SK-N-SH (cell line): ENCODE results near the gene CUX1. TPM values are rescaled to one million over a fixed set of nuclear protein-coding genes. Genes with fewer than 3 reads are reported as not detected.

Experiments
- CTCF ChIA-PET: fragments of 300-600, 350-600 bp; formaldehyde crosslinking; extraction: SDS; loops from one replicate; lab custom pipeline; 2021; lab: Yijun Ruan, JAX
- POLR2A ChIA-PET: fragments of 350-600 bp; sonication (Branson Sonifier 250); formaldehyde crosslinking; extraction: SDS; loops from one replicate; lab custom pipeline; 2020; ENCODE audit warnings: antibody characterized with exemption, inconsistent platforms; lab: Yijun Ruan, JAX
- DNase-seq: peaks from one replicate; pipeline ENCODE4 v3.0.0; 2012
- H2AFZ ChIP-seq: fragments of 200-600 bp; sonication (generic); 2 replicates; pipeline ENCODE4 v1.8.1; 2016; ENCODE audit warnings: antibody characterized with exemption, mild to moderate bottlenecking, low read depth
- H3F3A ChIP-seq: fragments of 200-600 bp; sonication (generic); replicated peaks from 2 replicates; pipeline ENCODE3; 2016; ENCODE audit warnings: antibody characterized with exemption, mild to moderate bottlenecking; ENCODE audit not compliant: insufficient read depth
- H3K27ac ChIP-seq, 2 experiments: fragments of 200-500 bp in 1 of 2; fragments of 200-600 bp in 1 of 2; sonication (Bioruptor generic) in 1 of 2; sonication (generic), shearing (Covaris generic) in 1 of 2; 2 replicates each; pipeline versions ENCODE4 v1.5.1 to v1.6.1; 2014 to 2016; ENCODE audit warnings: low read depth in 2 of 2, inconsistent platforms in 1 of 2, low read length in 1 of 2, mild to moderate bottlenecking in 1 of 2, mixed read lengths in 1 of 2
- H3K27me3 ChIP-seq: fragments of 200-600 bp; sonication (generic), shearing (Covaris generic); 2 replicates; pipeline ENCODE4 v1.6.1; 2016; ENCODE audit warnings: mixed run types; ENCODE audit not compliant: insufficient read depth
- H3K36me3 ChIP-seq, 2 experiments: fragments of 200-500 bp in 1 of 2; fragments of 200-600 bp in 1 of 2; sonication (Bioruptor generic) in 1 of 2; sonication (generic) in 1 of 2; replicated peaks in 1 of 2; 2 replicates each; pipeline versions ENCODE3 to v1.5.1; 2014 to 2016; ENCODE audit warnings: low read length in 1 of 2, mild to moderate bottlenecking in 1 of 2; ENCODE audit not compliant: insufficient read depth in 2 of 2, control insufficient read depth in 1 of 2
- H3K4me1 ChIP-seq, 2 experiments: fragments of 200-500 bp in 1 of 2; fragments of 200-600 bp in 1 of 2; sonication (Bioruptor generic) in 1 of 2; sonication (generic), shearing (Covaris generic) in 1 of 2; 2 replicates each; pipeline versions ENCODE4 v1.5.1 to v1.6.1; 2014 to 2016; ENCODE audit warnings: low read depth in 1 of 2, low read length in 1 of 2, mixed run types in 1 of 2; ENCODE audit not compliant: insufficient read depth in 2 of 2, control insufficient read depth in 1 of 2
- H3K4me2 ChIP-seq: fragments of 200-600 bp; sonication (generic), shearing (Covaris generic); 2 replicates; pipeline ENCODE4 v1.6.1; 2017; ENCODE audit warnings: mixed run types
- H3K4me3 ChIP-seq, 2 experiments: fragments of 200-500 bp in 1 of 2; fragments of 200-600 bp in 1 of 2; sonication (Bioruptor generic) in 1 of 2; sonication (generic), shearing (Covaris generic) in 1 of 2; 2 replicates each; pipeline versions ENCODE4 v1.5.1 to v1.8.1; 2014 to 2016; ENCODE audit warnings: low read depth in 2 of 2, inconsistent platforms in 1 of 2, low read length in 1 of 2, mild to moderate bottlenecking in 1 of 2, mixed read lengths in 1 of 2, moderate library complexity in 1 of 2
- H3K79me2 ChIP-seq: fragments of 200-600 bp; sonication (generic); 2 replicates; pipeline ENCODE4 v1.8.1; 2017; ENCODE audit warnings: mild to moderate bottlenecking; ENCODE audit not compliant: insufficient read depth
- H3K9ac ChIP-seq: fragments of 200-600 bp; sonication (generic); 2 replicates; pipeline ENCODE4 v1.6.1; 2017; ENCODE audit warnings: mixed run types
- H3K9me2 ChIP-seq: fragments of 200-600 bp; sonication (generic); 2 replicates; pipeline ENCODE4 v1.6.1; 2017; ENCODE audit warnings: mixed run types
- H3K9me3 ChIP-seq: fragments of 200-600 bp; sonication (generic); 2 replicates; pipeline ENCODE4 v1.6.1; 2017; ENCODE audit warnings: mixed run types, mild to moderate bottlenecking, moderate library complexity
- H4K20me1 ChIP-seq: fragments of 200-600 bp; sonication (generic); 2 replicates; pipeline ENCODE4 v1.6.1; 2017; ENCODE audit warnings: mild to moderate bottlenecking, mixed run types; ENCODE audit not compliant: insufficient read depth
- CTCF ChIP-seq: fragments of 200-600 bp; sonication (generic); IDR thresholded peaks from 2 replicates; pipeline ENCODE4 v1.6.1; 2017; ENCODE audit warnings: antibody characterized with exemption, mild to moderate bottlenecking, moderate library complexity
- EZH2phosphoT487 ChIP-seq: fragments of 200-600 bp; sonication (generic); IDR thresholded peaks from 2 replicates; pipeline ENCODE4 v1.6.1; 2017; ENCODE audit warnings: low read depth, mixed run types, mild to moderate bottlenecking, antibody characterized with exemption, moderate library complexity, borderline replicate concordance
- IRF3 ChIP-seq: fragments of 150-350 bp; IDR thresholded peaks from 2 replicates; pipeline ENCODE4 v1.6.1; 2016; ENCODE audit warnings: mild to moderate bottlenecking, low read depth, low read length
- JUND ChIP-seq: IDR thresholded peaks from 2 replicates; pipeline ENCODE4 v1.4.0; 2012
- MAX ChIP-seq: IDR thresholded peaks from 2 replicates; pipeline ENCODE4 v1.4.0; 2012; ENCODE audit warnings: low read depth
- MEF2A ChIP-seq: IDR thresholded peaks from 2 replicates; pipeline ENCODE4 v1.4.0; 2012; ENCODE audit warnings: low read depth, borderline replicate concordance
- NFIC ChIP-seq: IDR thresholded peaks from 2 replicates; pipeline ENCODE4 v1.4.0; 2012; ENCODE audit warnings: borderline replicate concordance
- POLR2AphosphoS5 ChIP-seq: IDR thresholded peaks from 2 replicates; pipeline ENCODE4 v1.6.1; 2012; ENCODE audit warnings: low read depth, low read length
- RCOR1 ChIP-seq: fragments of 150-350 bp; IDR thresholded peaks from 2 replicates; pipeline ENCODE4 v1.6.1; 2017; ENCODE audit warnings: antibody characterized with exemption, low read length
- RFX5 ChIP-seq: IDR thresholded peaks from 2 replicates; pipeline ENCODE4 v1.6.1; 2012; ENCODE audit warnings: mild to moderate bottlenecking, improper control_type of control experiment, low read length
- SIN3A ChIP-seq: IDR thresholded peaks from 2 replicates; pipeline ENCODE4 v1.6.1; 2012; ENCODE audit warnings: low read depth, mild to moderate bottlenecking, low read length, moderate library complexity, borderline replicate concordance
- TCF12 ChIP-seq: IDR thresholded peaks from 2 replicates; pipeline ENCODE4 v1.4.0; 2012
- USF1 ChIP-seq: IDR thresholded peaks from 2 replicates; pipeline ENCODE4 v1.4.0; 2012; ENCODE audit warnings: low read depth, borderline replicate concordance
- USF2 ChIP-seq: fragments of 150-350 bp; IDR thresholded peaks from 2 replicates; pipeline ENCODE4 v1.6.1; 2017; ENCODE audit warnings: antibody characterized with exemption, low read length, low read depth, borderline replicate concordance
- ZBTB33 ChIP-seq: IDR thresholded peaks from 2 replicates; pipeline ENCODE4 v1.4.0; 2012; ENCODE audit warnings: low read depth, borderline replicate concordance
- WGBS: methylation state at CpG from one replicate; pipeline ENCODE4 v1.1.6; 2017; ENCODE audit warnings: low lambda C conversion rate; 5-methylcytosine and 5-hydroxymethylcytosine counted together
- polyA plus RNA-seq, 3 experiments: library from polyadenylated mRNA; depleted of rRNA; stranded (reverse); fragments of >200 nt; gene quantifications; 2 replicates each; pipeline ENCODE4 v1.2.3, GENCODE V29; 2012

The CUX1 gene
- polyA plus RNA-seq, 1 of the 3 experiments (the other 2 are of a cell fraction): 68.6 TPM

- ChIA-PET POLR2A (no interaction called here), CTCF (interaction anchor here (0.8 to 1.5 kb wide), 4 partner anchors 10 to 59 kb away, joined by 3 to 4 read pairs (median 4); no protein-coding TSS in a partner anchor)
- Histone ChIP-seq H3K4me1 (peaks cover 0 to 8% of the 10 kb centered on the region in 2 experiments; a peak in 1 of 4 replicates), H3K27ac (no peak overlapping the region), H3F3A (no peaks in the 10 kb centered on the region), H3K4me3 (no peak overlapping the region), H3K9me3 (no peaks in the 10 kb centered on the region), H3K9me2 (no peaks in the 10 kb centered on the region), H3K27me3 (no peaks in the 10 kb centered on the region), H4K20me1 (no peaks in the 10 kb centered on the region), H2AFZ (no peak overlapping the region), H3K79me2 (no peaks in the 10 kb centered on the region), H3K36me3 (peaks cover 7 to 26% of the 10 kb centered on the region in 2 experiments), H3K9ac (no peak overlapping the region), H3K4me2 (no peak overlapping the region)
- no peak for DNase-seq
- TF ChIP-seq IRF3: no peak
- no peak for TF ChIP-seq SIN3A
- no peak for TF ChIP-seq TCF12
- no peak for TF ChIP-seq RFX5
- no peak for TF ChIP-seq MAX
- no peak for TF ChIP-seq EZH2phosphoT487
- TF ChIP-seq ZBTB33: no peak
- no peak for TF ChIP-seq POLR2AphosphoS5
- TF ChIP-seq MEF2A: no peak
- no peak for TF ChIP-seq USF2
- TF ChIP-seq JUND: no peak
- TF ChIP-seq NFIC: no peak
- no peak for TF ChIP-seq CTCF
- TF ChIP-seq USF1: no peak
- no peak for TF ChIP-seq RCOR1
- 98% methylated on average over 13 of the region's 18 CpGs for WGBS
Measured at GRCh38 chr7:102178410-102178809, 361.0 kb downstream of the CUX1 start.
